Measurements from ENCODE around the gene TOR2A. TPM values are rescaled to one million over a fixed set of nuclear protein-coding genes. Genes with fewer than 3 reads are reported as not detected.

The TOR2A gene
- total and polyA plus RNA-seq, 8 donors, result 10.6 to 21.8 (median 14.8) TPM

DNA sequence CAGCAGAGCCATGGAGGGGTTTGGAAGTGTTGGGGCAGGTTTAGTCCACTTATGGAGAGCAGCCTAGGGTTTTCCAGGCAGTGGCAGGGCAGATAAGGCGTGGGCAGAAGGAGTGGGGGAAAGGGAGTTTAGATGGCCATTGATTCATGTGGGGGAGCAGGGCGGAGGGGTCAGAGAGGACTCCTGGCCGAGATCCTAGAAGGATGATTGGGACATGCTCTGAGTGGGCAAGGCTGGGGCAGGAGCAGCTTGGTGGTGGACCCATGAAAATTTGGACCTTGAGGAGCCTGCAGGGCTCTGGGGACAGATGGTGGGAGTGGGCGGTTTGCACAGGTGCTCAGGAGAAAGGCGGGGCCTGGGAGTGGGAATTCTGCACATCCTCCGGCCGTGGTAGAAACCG, 18.1 kb upstream of the TOR2A start:
- intact Hi-C loops (cut with DNase I), result no loop called here
- TF ChIP-seq CTCF (IDR thresholded peaks at IDR 0.05), result no peak
- ATAC-seq (no peak), DNase-seq (no peak)
- Histone ChIP-seq H3K4me1 (peaks cover 0 to 15% of the 10 kb centered on the region in 2 donors), H3K36me3 (peaks cover 0 to 66% of the 10 kb centered on the region in 2 donors), H3K9me3 (no peaks in the 10 kb centered on the region), H3K27me3 (peaks cover 18 to 37% of the 10 kb centered on the region in 2 donors), H3K4me3 (no peak overlapping the region), H3K27ac (peak overlapping the region in 1 of 2 donors; percentile 28)

DNA sequence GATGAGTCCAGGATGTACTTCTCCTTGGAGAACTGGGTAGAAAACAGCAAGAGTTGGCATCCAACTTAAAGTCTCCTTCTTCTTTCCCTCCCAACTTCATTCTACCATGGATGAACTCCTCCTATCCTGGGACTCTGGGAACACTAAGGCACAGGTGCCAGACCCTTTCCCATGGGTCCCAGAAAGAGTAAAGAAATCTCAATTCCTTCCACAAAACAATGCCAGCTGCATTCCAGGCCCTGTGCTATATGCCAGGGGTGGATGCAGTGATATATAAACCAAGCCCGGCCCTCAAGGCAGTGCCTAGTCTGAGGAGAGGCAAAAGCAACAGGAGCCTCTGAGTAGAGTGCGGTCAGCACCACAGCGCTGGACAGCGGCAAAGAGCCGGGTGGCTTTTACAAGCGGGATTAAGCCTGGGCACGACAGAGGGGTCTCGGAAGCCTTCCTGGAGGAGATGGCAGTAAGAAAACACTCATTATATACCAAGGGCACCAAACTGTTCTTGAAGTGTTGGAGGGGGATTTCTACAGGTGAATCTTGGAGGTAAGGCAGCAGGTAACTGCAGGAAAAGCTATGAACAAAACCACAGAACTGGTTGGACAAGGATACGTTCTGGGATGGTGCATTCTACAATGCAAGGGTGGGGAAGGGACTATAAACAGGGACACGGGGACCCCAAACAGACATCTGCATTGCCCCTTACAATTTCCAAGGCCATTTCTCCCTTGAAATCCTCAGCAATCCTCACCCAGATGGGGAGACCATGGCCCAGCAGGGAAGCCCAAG, 16.4 kb upstream of the TOR2A start:
- Histone ChIP-seq H3K4me1 (peaks cover 0 to 15% of the 10 kb centered on the region in 2 donors), H3K4me3 (no peak overlapping the region), H3K27ac (no peak overlapping the region), H3K9me3 (no peaks in the 10 kb centered on the region), H3K36me3 (peaks cover 0 to 80% of the 10 kb centered on the region in 2 donors), H3K27me3 (peaks cover 18 to 35% of the 10 kb centered on the region in 2 donors)
- intact Hi-C loops (cut with DNase I), result no loop called here
- DNase-seq, result no peak
- no peak for TF ChIP-seq CTCF (IDR thresholded peaks at IDR 0.05)
- peak; percentile 65 for ATAC-seq

- Histone ChIP-seq H3K4me1 (peaks cover 0 to 6% of the 10 kb centered on the region in 2 donors), H3K4me3 (no peak overlapping the region), H3K36me3 (peaks cover 0 to 87% of the 10 kb centered on the region in 2 donors), H3K27me3 (peaks cover 2 to 13% of the 10 kb centered on the region in 2 donors), H3K9me3 (no peaks in the 10 kb centered on the region), H3K27ac (no peak overlapping the region)
- no peak for DNase-seq
- TF ChIP-seq CTCF (IDR thresholded peaks at IDR 0.05), result no peak
- ATAC-seq, result no peak
- intact Hi-C loops (cut with DNase I), result no loop called here
Measured at GRCh38 chr9:127749090-127749787, 14.1 kb upstream of the TOR2A start.

GRCh38 chr9:127746959-127747569, 12.0 kb upstream of the TOR2A start:
- Histone ChIP-seq H3K9me3 (no peaks in the 10 kb centered on the region), H3K27ac (no peak overlapping the region), H3K27me3 (no peaks in the 10 kb centered on the region), H3K4me3 (no peak overlapping the region), H3K36me3 (peaks cover 0 to 96% of the 10 kb centered on the region in 2 donors), H3K4me1 (peaks cover 0 to 7% of the 10 kb centered on the region in 2 donors)
- intact Hi-C loops (cut with DNase I), result no loop called here
- DNase-seq, result no peak
- ATAC-seq, result no peak
- no peak for TF ChIP-seq CTCF (IDR thresholded peaks at IDR 0.05)

All from left lung (tissue), 10 donors.